GM12878 (cell line): ENCODE measurements around the gene RER1. TPM values are rescaled to one million over a fixed set of nuclear protein-coding genes. Genes with fewer than 3 reads are reported as not detected.

Source experiments
- ATAC-seq: fragments of 200-7000 bp; cut with Tn5 transposase; 3 replicates; pipeline ENCODE4 v1.9.1; 2020; ENCODE audit warnings: mild to moderate bottlenecking, moderate library complexity
- BruUV-seq: library from RNA; stranded (reverse); fragments of 400-500 nt; replicated peaks from 2 replicates; lab custom pipeline; 2021; lab: Mats Ljungman, UMichigan
- CTCF ChIA-PET: fragments of 300-600 bp; sonication (Branson Sonifier 250); formaldehyde crosslinking; extraction: SDS; loops from one replicate; lab custom pipeline; 2021; ENCODE audit warnings: inconsistent platforms; lab: Yijun Ruan, JAX
- POLR2A ChIA-PET: fragments of 350-600 bp; formaldehyde crosslinking; extraction: SDS; loops from one replicate; lab custom pipeline; 2021; ENCODE audit warnings: inconsistent platforms; lab: Charles Lee
- RAD21 ChIA-PET: fragments of 300-600 bp; sonication (Branson Sonifier 250); formaldehyde crosslinking; loops from one replicate; lab custom pipeline; 2023; ENCODE audit warnings: antibody characterized with exemption; ENCODE audit not compliant: unreplicated experiment; lab: Charles Lee
- SMC1A ChIA-PET: fragments of 300-600 bp; sonication (Branson Sonifier 250); formaldehyde crosslinking; loops from one replicate; lab custom pipeline; 2023; ENCODE audit not compliant: unreplicated experiment, uncharacterized antibody; lab: Charles Lee
- DNase-seq: peaks from one replicate; pipeline ENCODE4 v3.0.0-alpha.2; 2011; ENCODE audit warnings: low read depth, low spot score
- FAIRE-seq: peaks from 3 replicates; lab custom pipeline; 2011; peaks lifted over from hg19 to GRCh38; lab: Jason Lieb, UNC
- H2AFZ ChIP-seq: 2 replicates; pipeline ENCODE4 v1.6.0; 2011; ENCODE audit warnings: low read depth, low read length, control low read depth; ENCODE audit not compliant: control insufficient read depth
- H3K27ac ChIP-seq: 2 replicates; pipeline ENCODE4 v1.5.1; 2011; ENCODE audit warnings: control low read depth; ENCODE audit not compliant: control insufficient read depth, insufficient read depth
- H3K27me3 ChIP-seq, 2 experiments: replicated peaks in 1 of 2; 2 replicates each; pipeline versions ENCODE4 v1.6.0 to v1.6.1; 2011; ENCODE audit warnings: low read length in 1 of 2; ENCODE audit not compliant: control insufficient read depth in 2 of 2, insufficient read depth in 2 of 2
- H3K36me3 ChIP-seq, 2 experiments: 2 replicates each; pipeline ENCODE4 v1.5.1; 2011; ENCODE audit warnings: low read length in 1 of 2; ENCODE audit not compliant: control insufficient read depth in 2 of 2, insufficient read depth in 2 of 2
- H3K4me1 ChIP-seq: 2 replicates; pipeline ENCODE4 v1.6.1; 2011; ENCODE audit warnings: mild to moderate bottlenecking, low read length, moderate library complexity, mixed read lengths; ENCODE audit not compliant: control insufficient read depth, insufficient read depth
- H3K4me2 ChIP-seq: 2 replicates; pipeline ENCODE4 v1.6.0; 2011; ENCODE audit warnings: control low read depth; ENCODE audit not compliant: control insufficient read depth, insufficient read depth
- H3K4me3 ChIP-seq: fragments of 200-600 bp; sonication (generic); 2 replicates; pipeline ENCODE4 v1.5.1; 2016
- H3K79me2 ChIP-seq: 2 replicates; pipeline ENCODE4 v1.6.0; 2011; ENCODE audit warnings: low read length; ENCODE audit not compliant: control insufficient read depth, insufficient read depth
- H3K9ac ChIP-seq: 2 replicates; pipeline ENCODE4 v1.8.0; 2011; ENCODE audit warnings: low read length, control low read depth, mixed read lengths; ENCODE audit not compliant: control insufficient read depth, insufficient read depth
- H3K9me3 ChIP-seq: replicated peaks from 3 replicates; pipeline ENCODE4 v1.5.1; 2011; ENCODE audit warnings: mild to moderate bottlenecking, low read length; ENCODE audit not compliant: control insufficient read depth, insufficient read depth
- H4K20me1 ChIP-seq: 2 replicates; pipeline ENCODE4 v1.6.0; 2011; ENCODE audit not compliant: control insufficient read depth, insufficient read depth
- ASH2L ChIP-seq: fragments of 300-600, 200-600 bp; sonication (generic); IDR thresholded peaks from 2 replicates; pipeline ENCODE4 v1.6.1; 2017; ENCODE audit warnings: low read depth, mild to moderate bottlenecking, borderline replicate concordance
- CBFB ChIP-seq: IDR thresholded peaks from 2 replicates; pipeline ENCODE4 v1.6.1; 2016; ENCODE audit warnings: antibody characterized with exemption, low read depth
- CREM ChIP-seq: IDR thresholded peaks from 2 replicates; pipeline ENCODE4 v1.6.1; 2014; ENCODE audit warnings: antibody characterized with exemption, low read depth
- E2F8 ChIP-seq: fragments of 450-650 bp; IDR thresholded peaks from 2 replicates; pipeline ENCODE4 v1.6.1; 2018; ENCODE audit warnings: mild to moderate bottlenecking, low read depth, moderate library complexity; ENCODE audit not compliant: partially characterized antibody
- HDAC2 ChIP-seq: fragments of 200-600 bp; sonication (generic); IDR thresholded peaks from 2 replicates; pipeline ENCODE4 v1.6.1; 2017
- HSF1 ChIP-seq: fragments of 150-350 bp; IDR thresholded peaks from 2 replicates; pipeline ENCODE4 v1.6.1; 2014; ENCODE audit warnings: mild to moderate bottlenecking, low read depth, low read length
- MEF2A ChIP-seq: IDR thresholded peaks from 2 replicates; pipeline ENCODE4 v1.6.1; 2011; ENCODE audit warnings: low read depth, mild to moderate bottlenecking, low read length, moderate library complexity; ENCODE audit not compliant: insufficient read depth
- NRF1 ChIP-seq: conservative IDR thresholded peaks from 2 replicates; pipeline ENCODE4 v1.6.1; 2011; ENCODE audit warnings: mild to moderate bottlenecking, low read depth, low read length, improper control_type of control experiment
- RCOR1 ChIP-seq: conservative IDR thresholded peaks from 2 replicates; pipeline ENCODE4 v1.6.1; 2012; ENCODE audit warnings: low read depth, low read length, improper control_type of control experiment
- TAF1 ChIP-seq: IDR thresholded peaks from 2 replicates; pipeline ENCODE4 v1.6.1; 2011; ENCODE audit warnings: mild to moderate bottlenecking, low read depth, low read length, borderline replicate concordance
- TCF3 ChIP-seq: IDR thresholded peaks from 2 replicates; pipeline ENCODE4 v1.6.1; 2012; ENCODE audit warnings: low read depth, mild to moderate bottlenecking, low read length, borderline replicate concordance; ENCODE audit not compliant: insufficient read depth
- WGBS: methylation state at CpG from one replicate; pipeline ENCODE4 v1.1.6; 2016; ENCODE audit warnings: low lambda C conversion rate; ENCODE audit not compliant: insufficient replicate concordance, insufficient coverage; ENCODE audit errors: missing lambda C conversion rate; 5-methylcytosine and 5-hydroxymethylcytosine counted together
- in situ Hi-C: fragments of 300-500 bp; cut with MboI; formaldehyde crosslinking; loops from 9 replicates; pipeline ENCODE4 v1.14.3; 2018; ENCODE audit warnings: mixed read lengths
- intact Hi-C: fragments of 100-400 bp; cut with micrococcal nuclease; formaldehyde crosslinking; loops from one replicate; pipeline ENCODE4 v1.14.2; 2022; ENCODE audit not compliant: unreplicated experiment
- polyA plus RNA-seq, 11 experiments: library from polyadenylated mRNA; depleted of rRNA in 4 of 11; unstranded in 6 of 11; stranded (reverse) in 5 of 11; fragments of >200 nt; fragmentation: Nextera tagmentation in 4 of 11; fragmentation: Illumina TruSeq in 1 of 11; extraction: Ambion mirVana in 4 of 11; extraction: Trizol in 1 of 11; gene quantifications; 1 replicate in 1 of 11; 2 replicates in 10 of 11; pipeline versions ENCODE4 v1.2.1 to v1.2.3, GENCODE V29; 2011 to 2016; ENCODE audit warnings: inconsistent platforms in 2 of 11, missing spikeins in 2 of 11, low read depth in 1 of 11
- total RNA-seq, 4 experiments: library from RNA; depleted of rRNA in 3 of 4; stranded (reverse); fragments of >200 nt in 3 of 4; fragmentation: Illumina TruSeq in 1 of 4; extraction: Trizol in 1 of 4; gene quantifications; 2 replicates each; pipeline versions ENCODE4 v1.2.1 to v1.2.3, GENCODE V29; 2013 to 2021

Gene RER1
- total and polyA plus RNA-seq, 10 of the 15 experiments (the other 5 are each of a cell fraction or from before 2014, with no cell fraction given): 29.2 to 274 (median 136) TPM

GRCh38 chr1:2358072-2358471 is 33.6 kb upstream of the RER1 start:
- no peak for DNase-seq
- no peaks in the 10 kb centered on the region for H3K79me2 ChIP-seq
- ChIA-PET RAD21 (no interaction called here), POLR2A (no interaction called here), SMC1A (interaction anchor here (1.5 kb wide), 1 partner anchor 163 kb away, joined by 4 read pairs; the partner anchor contains the start of gene FAAP20), CTCF (no interaction called here)
- BruUV-seq: no TSS peak
- ATAC-seq: no peak
- H3K9me3 ChIP-seq: no peaks in the 10 kb centered on the region
- H4K20me1 ChIP-seq: no peaks in the 10 kb centered on the region
- TF ChIP-seq ASH2L (no peak), CREM (no peak), TAF1 (no peak), NRF1 (no peak), MEF2A (no peak), HDAC2 (no peak), E2F8 (no peak), RCOR1 (no peak), TCF3 (no peak), HSF1 (no peak), CBFB (no peak)
- H3K27me3 ChIP-seq: no peaks in the 10 kb centered on the region; a peak in 1 of 4 replicates
- intact Hi-C loops (no loop called here), in situ Hi-C loops (no loop called here)
- no peak overlapping the region for H3K9ac ChIP-seq
- no peaks in the 10 kb centered on the region for H3K36me3 ChIP-seq
- no peaks in the 10 kb centered on the region for H3K4me1 ChIP-seq
- no peak overlapping the region for H2AFZ ChIP-seq
- H3K4me2 ChIP-seq: no peak overlapping the region
- 57% methylated on average over 9 of the region's 13 CpGs for WGBS
- no peak overlapping the region for H3K4me3 ChIP-seq
- FAIRE-seq: no peak
- no peak overlapping the region for H3K27ac ChIP-seq
